HG02623 (cell line): ENCODE measurements around the gene NKX2-1.
"Not testable (repeated sequence)": the region's sequence is repeated elsewhere in the genome, so short reads cannot be mapped to it uniquely, and the experiment has no call there.

Experiments
- ATAC-seq: cut with Tn5 transposase; IDR thresholded peaks from one replicate; pipeline ENCODE4 v1.9.1; 2021; ENCODE audit warnings: moderate library complexity; ENCODE audit not compliant: unreplicated experiment

NKX2-1 gene

GRCh38 chr14:36505892-36506731, 13.9 kb downstream of the NKX2-1 start:
- no peak for ATAC-seq

- ATAC-seq, result no peak
Measured at GRCh38 chr14:36505181-36505815, 14.7 kb downstream of the NKX2-1 start.

- no peak for ATAC-seq
Measured at GRCh38 chr14:36504771-36505175, 15.3 kb downstream of the NKX2-1 start.

GRCh38 chr14:36503771-36504741, 16.0 kb downstream of the NKX2-1 start:
- ATAC-seq, result no peak

GRCh38 chr14:36502558-36503508, 17.2 kb downstream of the NKX2-1 start:
- no peak for ATAC-seq

DNA sequence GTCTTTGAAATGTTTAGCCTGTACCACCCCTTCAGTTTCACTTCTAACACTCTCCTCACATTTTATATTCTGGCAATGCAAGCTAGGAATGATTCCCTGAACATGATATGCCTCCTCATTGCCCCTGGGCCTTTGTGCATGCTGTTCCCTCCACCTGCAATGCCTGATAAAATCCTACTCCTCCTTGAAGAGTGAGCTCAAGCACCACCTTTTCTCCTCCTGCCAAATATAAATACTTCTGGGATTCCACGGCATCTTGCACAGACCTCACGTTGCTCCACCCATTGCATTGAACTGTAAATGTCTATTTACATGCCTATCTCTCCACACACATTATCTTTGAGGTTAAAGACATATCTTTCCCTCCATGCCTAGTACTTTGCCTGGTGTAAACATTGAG, 21.1 kb downstream of the NKX2-1 start:
- no peak for ATAC-seq

DNA sequence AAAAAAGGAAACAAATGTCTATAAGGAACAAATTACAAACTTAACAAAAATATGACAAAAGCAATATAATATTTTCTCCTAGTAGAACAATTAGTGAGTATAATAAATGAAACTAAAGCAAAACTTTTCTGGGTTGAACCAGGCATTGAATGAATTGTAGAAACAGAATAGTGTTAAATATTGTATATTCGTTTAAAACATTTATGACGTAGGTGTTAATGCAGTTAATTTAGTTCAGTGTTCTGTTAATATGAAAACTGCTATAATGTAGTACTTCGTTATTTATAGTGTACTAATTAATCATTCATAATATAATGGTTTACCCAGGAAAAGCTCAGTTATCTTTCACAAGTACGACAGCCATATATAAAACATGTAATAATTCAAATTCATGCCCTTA, 23.7 kb downstream of the NKX2-1 start:
- ATAC-seq, result no peak

- ATAC-seq, result no peak
Measured at GRCh38 chr14:36495666-36496065, 24.4 kb downstream of the NKX2-1 start.

DNA sequence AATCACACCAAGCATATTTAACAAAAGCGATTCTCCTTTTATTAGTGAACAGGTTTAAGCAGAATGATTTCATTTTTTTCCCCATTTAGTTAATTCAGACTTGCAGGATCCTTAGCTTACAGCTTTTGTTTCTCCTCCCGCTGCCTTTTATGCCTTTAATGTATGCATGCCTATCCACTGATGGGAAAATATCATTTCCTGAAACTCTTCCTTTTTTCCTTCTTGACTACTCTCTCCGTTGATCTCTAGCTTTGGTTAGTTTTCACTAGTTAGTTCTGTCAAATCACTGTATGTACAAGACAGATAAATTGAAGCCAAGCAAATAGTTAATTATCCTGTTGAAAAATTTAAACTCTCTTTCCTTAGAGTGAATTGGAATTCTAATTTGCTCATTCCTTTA, 26.3 kb downstream of the NKX2-1 start:
- ATAC-seq, result no peak

GRCh38 chr14:36485773-36486172, 34.3 kb downstream of the NKX2-1 start:
- ATAC-seq, result no peak

DNA sequence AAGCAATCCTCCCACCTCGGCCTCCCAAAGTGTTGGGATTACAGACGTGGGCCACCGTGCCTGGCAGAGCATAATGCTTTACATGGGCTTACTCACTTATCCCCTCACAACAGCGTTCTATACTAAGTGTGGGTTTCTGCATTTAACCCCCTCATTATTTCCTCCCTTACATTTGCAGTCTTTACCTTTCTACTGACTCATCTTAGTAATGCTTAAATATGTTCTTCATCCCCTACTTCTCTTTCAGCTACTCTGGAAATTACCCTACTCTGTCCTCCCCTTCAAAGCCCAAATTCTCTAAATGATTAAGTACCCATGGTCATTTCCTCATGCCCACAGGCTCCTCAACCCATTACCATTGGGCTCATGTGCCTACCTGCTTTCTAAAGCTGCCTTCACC, 40.7 kb downstream of the NKX2-1 start:
- ATAC-seq, result no peak

- no peak for ATAC-seq
Measured at GRCh38 chr14:36478782-36479181, 41.2 kb downstream of the NKX2-1 start.

DNA sequence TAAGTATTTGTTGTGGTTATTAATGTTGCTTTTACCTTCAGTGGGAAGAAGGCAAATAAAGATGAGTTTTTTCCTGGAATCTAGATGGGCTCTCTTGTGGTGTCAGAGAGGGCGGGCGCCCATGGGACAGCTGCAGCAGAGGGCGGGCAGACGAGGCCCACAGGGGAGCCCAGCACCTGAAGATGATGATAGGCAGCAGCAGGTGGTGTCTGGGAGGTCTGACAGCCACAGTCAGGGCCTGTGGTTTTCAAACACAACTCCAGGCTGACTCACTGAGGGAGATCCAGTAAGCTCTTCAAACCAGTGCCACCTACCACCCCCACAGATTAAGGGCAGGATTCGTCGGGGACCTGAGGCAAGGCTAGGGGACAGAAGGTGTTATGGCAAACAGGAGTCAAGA, 42.8 kb downstream of the NKX2-1 start:
- ATAC-seq, result no peak

DNA sequence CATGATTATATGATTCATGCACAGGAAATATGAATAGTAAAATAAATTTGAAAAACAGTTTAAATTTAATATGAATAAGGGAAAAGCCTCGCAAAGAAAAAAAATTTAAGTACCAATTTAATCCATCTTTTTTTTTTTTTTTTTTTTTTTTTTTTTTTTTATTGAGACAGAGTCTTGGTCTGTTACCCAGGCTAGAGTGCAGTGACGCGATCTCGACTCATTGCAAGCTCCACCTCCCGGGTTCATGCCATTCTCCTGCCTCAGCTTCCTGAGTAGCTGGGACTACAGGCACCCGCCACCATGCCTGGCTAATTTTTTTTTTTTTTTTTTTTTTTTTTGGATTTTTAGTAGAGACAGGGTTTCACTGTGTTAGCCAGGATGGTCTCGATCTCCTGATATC, 44.0 kb downstream of the NKX2-1 start:
- ATAC-seq, result not testable (repeated sequence)

DNA sequence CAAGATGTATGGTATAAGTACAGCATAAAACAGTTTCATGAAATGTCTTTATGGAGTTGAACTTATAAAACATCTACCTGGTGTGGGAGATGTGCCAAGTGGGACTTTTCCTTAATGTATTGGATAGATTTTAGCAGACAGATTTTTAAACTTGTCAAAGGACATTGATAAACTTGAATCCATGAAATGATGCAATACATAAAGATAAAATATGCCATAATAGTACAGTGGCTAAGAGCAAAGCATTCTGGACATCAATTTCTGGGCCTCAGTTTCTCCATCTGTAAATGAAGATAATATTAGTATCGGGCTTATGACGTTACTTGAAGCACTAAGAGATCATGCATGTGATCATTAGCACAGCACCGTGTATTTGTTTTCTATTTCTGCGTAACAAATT, 45.4 kb downstream of the NKX2-1 start:
- no peak for ATAC-seq

DNA sequence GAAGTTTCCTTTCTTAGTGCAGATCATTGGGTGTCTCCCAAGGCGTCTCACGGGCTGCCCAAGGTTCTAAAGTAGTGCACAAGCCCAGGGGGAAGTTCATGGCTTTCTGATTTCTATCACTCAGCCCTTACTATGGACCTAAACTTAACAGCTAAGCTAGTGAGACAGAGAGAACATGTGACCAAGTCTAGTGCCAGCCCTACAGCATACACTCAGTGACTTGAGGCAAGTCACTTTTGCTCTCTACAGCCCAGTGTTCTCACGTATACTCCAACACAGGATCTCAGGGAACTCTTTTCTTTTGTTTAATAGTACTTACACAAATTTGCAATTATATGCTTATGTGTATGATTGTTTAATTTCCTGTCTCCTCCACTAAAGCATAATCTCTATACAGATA, 48.6 kb downstream of the NKX2-1 start:
- ATAC-seq, result no peak

DNA sequence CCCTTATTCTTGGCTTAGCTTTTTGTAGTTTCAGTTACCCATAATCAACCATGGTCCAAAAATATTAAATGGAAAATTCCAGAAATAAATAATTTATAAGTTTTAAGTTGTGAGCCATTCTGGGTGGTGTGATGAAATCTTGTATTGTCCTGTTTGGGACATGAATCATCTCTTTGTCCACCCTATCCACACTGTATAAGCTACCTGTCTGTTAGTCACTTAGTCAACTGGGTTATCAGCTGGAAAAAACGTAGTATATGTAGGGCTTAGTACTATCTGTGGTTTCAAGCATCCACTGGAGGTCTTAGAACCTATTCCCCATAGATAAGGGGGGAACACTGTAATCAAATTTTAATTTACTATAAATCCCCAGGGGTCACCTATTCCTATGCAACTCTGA, 52.7 kb downstream of the NKX2-1 start:
- ATAC-seq, result no peak
